BLaER1 treated with 17β-estradiol and CSF1 and Interleukin-3, amounts not matched to agents 10 nM and 100 nM (cell line): ENCODE measurements around the gene UMODL1.

Source experiments
- H3K27ac ChIP-seq, 11 experiments: shearing (Covaris generic); formaldehyde crosslinking; 2 replicates each; pipeline ENCODE4 v1.8.1; 2022
- H3K27me3 ChIP-seq, 11 experiments: shearing (Covaris generic); formaldehyde crosslinking; 2 replicates each; pipeline ENCODE4 v1.8.1; 2022
- H3K36me3 ChIP-seq, 11 experiments: shearing (Covaris generic); formaldehyde crosslinking; 2 replicates each; pipeline ENCODE4 v1.8.1; 2022
- H3K4me1 ChIP-seq, 10 experiments: shearing (Covaris generic); formaldehyde crosslinking; 2 replicates each; pipeline ENCODE4 v1.8.1; 2022
- H3K4me2 ChIP-seq, 11 experiments: shearing (Covaris generic); formaldehyde crosslinking; 2 replicates each; pipeline ENCODE4 v1.8.1; 2022
- H3K4me3 ChIP-seq, 10 experiments: shearing (Covaris generic); formaldehyde crosslinking; 2 replicates each; pipeline ENCODE4 v1.8.1; 2022
- H3K9ac ChIP-seq, 11 experiments: shearing (Covaris generic); formaldehyde crosslinking; 2 replicates each; pipeline ENCODE4 v1.8.1; 2022
- H3K9me3 ChIP-seq, 11 experiments: shearing (Covaris generic); formaldehyde crosslinking; replicated peaks in 1 of 11; 2 replicates each; pipeline ENCODE4 v1.8.1; 2022
- H4K20me1 ChIP-seq, 11 experiments: shearing (Covaris generic); formaldehyde crosslinking; 2 replicates each; pipeline ENCODE4 v1.8.1; 2022
- Cebpa-rat ChIP-seq, 11 experiments: shearing (Covaris generic); IDR thresholded peaks; 2 replicates each; pipeline ENCODE4 v1.8.1; 2022

Gene UMODL1

GRCh38 chr21:42150474-42151085 lies 79.5 kb downstream of the UMODL1 start:
- H3K9ac ChIP-seq, result no peak overlapping the region; a peak in 1 of 22 replicates
- peaks cover 0 to 20% (median 17%) of the 10 kb centered on the region in 10 experiments; a peak in 15 of 20 replicates for H3K4me1 ChIP-seq
- no peak overlapping the region for H3K27ac ChIP-seq
- H3K36me3 ChIP-seq, result no peaks in the 10 kb centered on the region
- no peak overlapping the region for H3K4me2 ChIP-seq
- no peaks in the 10 kb centered on the region for H3K27me3 ChIP-seq
- H4K20me1 ChIP-seq, result no peaks in the 10 kb centered on the region
- TF ChIP-seq Cebpa-rat (IDR thresholded peaks at IDR 0.05), result no peak
- H3K9me3 ChIP-seq, result no peaks in the 10 kb centered on the region
- H3K4me3 ChIP-seq, result no peak overlapping the region

DNA sequence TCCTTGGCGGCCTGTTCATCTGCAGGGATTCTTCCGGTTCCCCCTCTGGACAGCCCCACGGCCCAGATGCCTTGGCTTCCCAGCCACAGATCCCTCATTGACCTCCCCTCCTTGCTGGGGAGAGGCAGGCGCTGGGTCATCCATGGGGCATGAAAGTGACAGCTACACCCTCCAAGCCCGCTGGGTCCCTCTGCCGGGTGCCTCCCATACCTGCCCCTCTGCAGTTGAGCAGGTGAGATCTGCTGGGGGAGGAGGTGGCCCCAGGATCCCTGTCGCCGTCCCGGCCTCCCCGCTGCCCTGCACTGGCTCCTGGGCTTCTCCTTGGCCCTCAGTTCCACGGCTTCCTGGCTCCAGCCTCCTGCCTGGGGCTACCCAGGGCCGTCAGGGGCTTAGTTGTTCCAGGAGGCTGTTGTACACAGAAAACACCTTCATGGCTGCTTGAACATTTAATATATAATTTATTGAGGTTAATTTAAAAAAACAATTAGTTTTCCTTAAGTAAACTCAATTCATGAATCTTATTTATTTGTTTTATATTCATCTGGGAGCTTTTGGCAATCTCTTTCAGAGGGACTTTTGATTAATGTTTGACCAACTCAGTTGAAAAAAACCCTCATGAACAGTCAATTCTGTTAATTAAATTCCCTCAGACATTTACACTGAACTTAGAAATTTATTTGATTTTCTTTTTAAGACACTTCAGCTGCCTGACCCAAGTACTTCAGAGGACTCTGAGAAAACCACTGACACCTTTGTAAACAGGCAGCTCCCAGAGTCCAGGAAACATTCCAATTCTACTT lies 80.2 kb downstream of the UMODL1 start:
- no peaks in the 10 kb centered on the region for H3K27me3 ChIP-seq
- no peaks in the 10 kb centered on the region for H4K20me1 ChIP-seq
- no peak for TF ChIP-seq Cebpa-rat (IDR thresholded peaks at IDR 0.05)
- no peaks in the 10 kb centered on the region for H3K9me3 ChIP-seq
- H3K9ac ChIP-seq, result no peak overlapping the region; a peak in 1 of 22 replicates
- peaks cover 0 to 19% (median 12%) of the 10 kb centered on the region in 10 experiments; a peak in 15 of 20 replicates for H3K4me1 ChIP-seq
- H3K4me2 ChIP-seq, result no peak overlapping the region
- no peak overlapping the region for H3K27ac ChIP-seq
- H3K4me3 ChIP-seq, result no peak overlapping the region
- no peaks in the 10 kb centered on the region for H3K36me3 ChIP-seq

- TF ChIP-seq Cebpa-rat (IDR thresholded peaks at IDR 0.05), result no peak
- H3K4me3 ChIP-seq, result no peak overlapping the region
- H4K20me1 ChIP-seq, result no peaks in the 10 kb centered on the region
- no peak overlapping the region for H3K4me2 ChIP-seq
- H3K4me1 ChIP-seq, result peaks cover 0 to 19% (median 12%) of the 10 kb centered on the region in 10 experiments; a peak in 15 of 20 replicates
- no peaks in the 10 kb centered on the region for H3K36me3 ChIP-seq
- no peaks in the 10 kb centered on the region for H3K9me3 ChIP-seq
- H3K9ac ChIP-seq, result no peak overlapping the region
- no peak overlapping the region for H3K27ac ChIP-seq
- H3K27me3 ChIP-seq, result no peaks in the 10 kb centered on the region
Observed at GRCh38 chr21:42151948-42152220, 80.8 kb downstream of the UMODL1 start.

GRCh38 chr21:42153046-42153686 lies 82.0 kb downstream of the UMODL1 start:
- H3K4me2 ChIP-seq, result no peak overlapping the region
- no peak overlapping the region for H3K9ac ChIP-seq
- H4K20me1 ChIP-seq, result no peaks in the 10 kb centered on the region
- no peaks in the 10 kb centered on the region for H3K36me3 ChIP-seq
- no peak for TF ChIP-seq Cebpa-rat (IDR thresholded peaks at IDR 0.05)
- H3K27ac ChIP-seq, result no peak overlapping the region
- no peaks in the 10 kb centered on the region for H3K27me3 ChIP-seq
- peaks cover 0 to 19% (median 12%) of the 10 kb centered on the region in 10 experiments; a peak in 15 of 20 replicates for H3K4me1 ChIP-seq
- no peak overlapping the region for H3K4me3 ChIP-seq
- H3K9me3 ChIP-seq, result no peaks in the 10 kb centered on the region

DNA sequence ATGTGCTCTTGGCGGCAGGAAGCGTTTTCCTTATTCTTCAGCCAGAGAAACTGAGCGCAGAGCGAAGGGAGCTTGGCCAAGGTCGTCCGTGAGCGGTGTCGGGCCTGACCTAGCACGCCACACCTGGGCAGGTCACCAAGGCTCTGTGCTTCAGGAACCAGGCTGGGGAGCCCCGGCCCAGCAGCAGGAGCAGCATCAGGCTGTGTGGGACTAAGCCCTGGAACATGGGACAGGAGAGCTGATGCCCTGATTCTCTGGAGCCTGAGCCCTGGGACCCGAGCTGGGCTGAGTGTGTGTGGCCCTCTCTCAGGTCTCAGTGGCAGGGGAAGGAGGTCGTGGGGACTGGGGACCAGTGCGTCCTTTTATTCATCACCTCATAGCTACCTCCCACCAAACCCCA lies 82.6 kb downstream of the UMODL1 start:
- Histone ChIP-seq H3K36me3 (no peaks in the 10 kb centered on the region), H4K20me1 (no peaks in the 10 kb centered on the region), H3K4me3 (no peak overlapping the region), H3K27ac (no peak overlapping the region), H3K9ac (no peak overlapping the region), H3K4me2 (no peak overlapping the region), H3K9me3 (no peaks in the 10 kb centered on the region), H3K4me1 (peaks cover 0 to 19% (median 12%) of the 10 kb centered on the region in 10 experiments; a peak in 15 of 20 replicates), H3K27me3 (no peaks in the 10 kb centered on the region)
- TF ChIP-seq Cebpa-rat (IDR thresholded peaks at IDR 0.05), result no peak

GRCh38 chr21:42154237-42155044 lies 83.3 kb downstream of the UMODL1 start:
- H3K36me3 ChIP-seq, result no peaks in the 10 kb centered on the region
- H3K4me1 ChIP-seq, result peaks cover 0 to 21% (median 14%) of the 10 kb centered on the region in 10 experiments; a peak in 15 of 20 replicates
- no peak overlapping the region for H3K9ac ChIP-seq
- H3K27me3 ChIP-seq, result no peaks in the 10 kb centered on the region
- H3K9me3 ChIP-seq, result no peaks in the 10 kb centered on the region
- H3K27ac ChIP-seq, result no peak overlapping the region
- peak overlapping the region in 8 of 11 experiments; percentile 19 to 77 (median 62); a peak in 13 of 22 replicates for H3K4me2 ChIP-seq
- no peaks in the 10 kb centered on the region for H4K20me1 ChIP-seq
- TF ChIP-seq Cebpa-rat (IDR thresholded peaks at IDR 0.05), result no peak
- no peak overlapping the region for H3K4me3 ChIP-seq

DNA sequence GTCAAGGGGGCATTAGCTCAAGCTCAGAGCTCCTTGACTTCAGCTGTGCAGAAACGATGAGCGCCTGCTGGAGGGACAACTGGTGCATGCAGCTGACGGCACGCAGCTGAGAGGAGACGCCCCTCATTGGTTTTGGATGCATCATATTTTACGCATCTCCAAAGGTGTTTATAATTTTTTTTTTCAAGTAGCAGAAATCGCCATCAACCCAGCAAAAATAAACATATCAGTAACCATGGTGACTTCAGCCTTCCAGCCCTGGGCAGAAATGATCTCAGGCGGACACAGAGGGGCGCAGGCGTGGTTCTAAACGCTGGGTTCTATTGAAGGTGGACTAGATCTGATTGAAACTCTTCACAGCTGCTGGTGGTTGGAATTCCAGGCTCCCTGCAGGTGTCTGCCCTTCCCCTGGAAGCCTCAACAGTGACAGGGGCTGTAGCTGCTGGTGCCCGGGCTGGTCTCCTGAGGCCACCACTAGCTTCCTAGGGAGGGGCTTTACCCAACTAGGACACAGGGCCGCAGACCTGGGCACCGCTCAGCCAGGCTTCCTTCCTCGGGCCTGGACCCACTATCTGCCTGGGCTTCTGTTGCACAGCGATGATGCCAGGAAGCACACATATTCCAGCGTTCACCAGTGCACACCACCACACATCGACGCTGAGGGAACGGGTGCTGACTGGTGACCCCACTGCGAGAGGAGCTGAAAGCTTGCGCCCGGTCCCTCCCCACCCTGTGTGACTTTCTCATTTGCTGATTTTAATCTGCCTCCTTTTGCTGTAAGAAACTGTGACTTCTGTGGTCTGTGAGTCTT lies 84.1 kb downstream of the UMODL1 start:
- H3K9me3 ChIP-seq, result no peaks in the 10 kb centered on the region
- no peak overlapping the region for H3K4me3 ChIP-seq
- no peak overlapping the region for H3K27ac ChIP-seq
- peaks cover 3 to 29% (median 22%) of the 10 kb centered on the region in 10 experiments; a peak in 19 of 20 replicates for H3K4me1 ChIP-seq
- no peaks in the 10 kb centered on the region for H3K36me3 ChIP-seq
- no peaks in the 10 kb centered on the region for H3K27me3 ChIP-seq
- no peak for TF ChIP-seq Cebpa-rat (IDR thresholded peaks at IDR 0.05)
- peak overlapping the region in 8 of 11 experiments; percentile 19 to 77 (median 62); a peak in 15 of 22 replicates for H3K4me2 ChIP-seq
- H3K9ac ChIP-seq, result 0 out of 22 replicates have a peak overlapping the region, but pooled peaks of 1 of the 11 experiments have one; percentile 14
- no peaks in the 10 kb centered on the region for H4K20me1 ChIP-seq
